H1 (cell line): Measurements from ENCODE around the gene RBBP5. TPM values are rescaled to one million over a fixed set of nuclear protein-coding genes. Genes with fewer than 3 reads are reported as not detected.

Source experiments
- CTCF ChIA-PET: fragments of 300-600 bp; sonication (Branson Sonifier 250); formaldehyde crosslinking; loops from one replicate; lab custom pipeline; 2021; ENCODE audit not compliant: partially characterized antibody; lab: Charles Lee
- POLR2A ChIA-PET: fragments of 300-600 bp; sonication (Branson Sonifier 250); formaldehyde crosslinking; loops from one replicate; lab custom pipeline; 2021; ENCODE audit warnings: inconsistent platforms; ENCODE audit not compliant: partially characterized antibody; lab: Charles Lee
- DNase-seq, 2 experiments: peaks; one replicate each; pipeline versions ENCODE4 v3.0.0 to v3.0.0-alpha.2; 2010 to 2022; ENCODE audit warnings: low spot score in 2 of 2, low read depth in 1 of 2, mixed read lengths in 1 of 2
- FAIRE-seq: peaks from 2 replicates; lab custom pipeline; 2011; peaks lifted over from hg19 to GRCh38; lab: Jason Lieb, UNC
- H2AFZ ChIP-seq: 2 replicates; pipeline ENCODE4 v1.8.1; 2012; ENCODE audit warnings: low read length, inconsistent platforms
- H2AK5ac ChIP-seq: 2 replicates; pipeline ENCODE4 v1.6.1; 2013; ENCODE audit warnings: low read depth, low read length
- H2BK120ac ChIP-seq: replicated peaks from 2 replicates; pipeline ENCODE3; 2013; ENCODE audit warnings: low read depth, low read length, inconsistent platforms
- H2BK12ac ChIP-seq: 2 replicates; pipeline ENCODE4 v1.6.1; 2013; ENCODE audit warnings: low read depth, low read length
- H2BK15ac ChIP-seq: 2 replicates; pipeline ENCODE4 v1.6.1; 2013; ENCODE audit warnings: low read length
- H2BK20ac ChIP-seq: 2 replicates; pipeline ENCODE4 v1.6.1; 2013; ENCODE audit warnings: low read length
- H2BK5ac ChIP-seq: 2 replicates; pipeline ENCODE4 v1.6.1; 2013; ENCODE audit warnings: low read depth, low read length
- H3K14ac ChIP-seq: 2 replicates; pipeline ENCODE4 v1.6.1; 2013; ENCODE audit warnings: inconsistent platforms; ENCODE audit not compliant: insufficient read length
- H3K18ac ChIP-seq: 2 replicates; pipeline ENCODE4 v1.6.1; 2013; ENCODE audit warnings: low read length; ENCODE audit errors: extremely low read depth
- H3K23ac ChIP-seq: 2 replicates; pipeline ENCODE4 v1.6.1; 2013; ENCODE audit warnings: inconsistent platforms; ENCODE audit not compliant: insufficient read length
- H3K23me2 ChIP-seq: 2 replicates; pipeline ENCODE4 v1.6.1; 2013; ENCODE audit warnings: low read depth, low read length
- H3K27ac ChIP-seq: 2 replicates; pipeline ENCODE4 v1.6.1; 2011; ENCODE audit warnings: low read depth, low read length, inconsistent platforms
- H3K27me3 ChIP-seq, 4 experiments: replicated peaks in 1 of 4; 1 replicate in 1 of 4; 2 replicates in 3 of 4; pipeline versions ENCODE4 v1.6.1 to v1.8.1; 2011 to 2013; ENCODE audit warnings: low read length in 3 of 4, mild to moderate bottlenecking in 3 of 4, inconsistent platforms in 2 of 4, mixed read lengths in 2 of 4, moderate library complexity in 1 of 4; ENCODE audit not compliant: control insufficient read depth in 3 of 4, insufficient read depth in 3 of 4; ENCODE audit errors: extremely low read depth in 1 of 4
- H3K36me3 ChIP-seq, 4 experiments: 2 replicates each; pipeline versions ENCODE4 v1.6.1 to v1.8.1; 2011 to 2013; ENCODE audit warnings: mild to moderate bottlenecking in 4 of 4, low read length in 3 of 4, moderate library complexity in 2 of 4, control low read depth in 1 of 4, inconsistent platforms in 1 of 4; ENCODE audit not compliant: insufficient read depth in 4 of 4, control insufficient read depth in 2 of 4
- H3K4ac ChIP-seq: replicated peaks from 2 replicates; pipeline ENCODE3; 2013; ENCODE audit warnings: low read length, low read depth, mixed read lengths, inconsistent platforms; ENCODE audit not compliant: insufficient read length
- H3K4me1 ChIP-seq, 4 experiments: replicated peaks in 1 of 4; 1 replicate in 1 of 4; 2 replicates in 3 of 4; pipeline versions ENCODE4 v1.6.1 to v1.8.1; 2011 to 2013; ENCODE audit warnings: low read length in 3 of 4, inconsistent platforms in 2 of 4, mixed read lengths in 1 of 4; ENCODE audit not compliant: insufficient read depth in 4 of 4, control insufficient read depth in 3 of 4
- H3K4me2 ChIP-seq, 2 experiments: 2 replicates each; pipeline versions ENCODE4 v1.6.1 to v1.8.1; 2011 to 2013; ENCODE audit warnings: low read depth in 2 of 2, low read length in 2 of 2, control low read depth in 1 of 2, inconsistent platforms in 1 of 2, mild to moderate bottlenecking in 1 of 2; ENCODE audit not compliant: insufficient read depth in 1 of 2
- H3K4me3 ChIP-seq, 4 experiments: fragments of 200-600, 300-600 bp in 1 of 4; sonication (generic), shearing (Covaris generic), sonication (Bioruptor Twin) in 1 of 4; 2 replicates each; pipeline versions ENCODE4 v1.5.1 to v1.8.1; 2011 to 2016; ENCODE audit warnings: low read length in 4 of 4, low read depth in 3 of 4, control low read depth in 2 of 4, inconsistent platforms in 2 of 4, mild to moderate bottlenecking in 2 of 4, mixed read lengths in 1 of 4, moderate library complexity in 1 of 4; ENCODE audit not compliant: insufficient read depth in 2 of 4; ENCODE audit errors: extremely low read depth in 1 of 4
- H3K56ac ChIP-seq: replicated peaks from 2 replicates; pipeline ENCODE3; 2013; ENCODE audit warnings: low read depth, mild to moderate bottlenecking, mixed read lengths, low read length, inconsistent platforms; ENCODE audit not compliant: insufficient read length
- H3K79me1 ChIP-seq: 2 replicates; pipeline ENCODE4 v1.6.1; 2013; ENCODE audit warnings: low read depth, low read length, control low read depth
- H3K79me2 ChIP-seq, 2 experiments: 2 replicates each; pipeline versions ENCODE4 v1.6.1 to v1.8.1; 2012 to 2013; ENCODE audit warnings: low read length in 2 of 2, mild to moderate bottlenecking in 2 of 2, inconsistent platforms in 1 of 2; ENCODE audit not compliant: insufficient read depth in 2 of 2, control insufficient read depth in 1 of 2
- H3K9ac ChIP-seq, 4 experiments: replicated peaks in 1 of 4; 1 replicate in 1 of 4; 2 replicates in 3 of 4; pipeline versions ENCODE4 v1.6.1 to v1.8.1; 2011 to 2013; ENCODE audit warnings: low read depth in 3 of 4, low read length in 3 of 4, control low read depth in 2 of 4, mild to moderate bottlenecking in 2 of 4, moderate library complexity in 2 of 4, inconsistent platforms in 1 of 4; ENCODE audit errors: extremely low read depth in 1 of 4
- H3K9me3 ChIP-seq, 2 experiments: 2 replicates each; pipeline versions ENCODE4 v1.6.1 to v1.8.1; 2012 to 2013; ENCODE audit warnings: mild to moderate bottlenecking in 2 of 2, moderate library complexity in 2 of 2, control low read depth in 1 of 2, inconsistent platforms in 1 of 2, low read depth in 1 of 2, low read length in 1 of 2, mixed read lengths in 1 of 2; ENCODE audit not compliant: insufficient read depth in 2 of 2
- H4K20me1 ChIP-seq, 2 experiments: replicated peaks in 1 of 2; 2 replicates each; pipeline versions ENCODE3 to v1.8.1; 2011 to 2013; ENCODE audit warnings: inconsistent platforms in 2 of 2, low read length in 2 of 2, mild to moderate bottlenecking in 1 of 2; ENCODE audit not compliant: insufficient read depth in 2 of 2, control insufficient read depth in 1 of 2
- H4K5ac ChIP-seq: 2 replicates; pipeline ENCODE4 v1.6.1; 2013; ENCODE audit warnings: low read length, low read depth, mixed read lengths, inconsistent platforms; ENCODE audit not compliant: insufficient read length
- H4K8ac ChIP-seq: 2 replicates; pipeline ENCODE4 v1.8.0; 2013; ENCODE audit warnings: mild to moderate bottlenecking, moderate library complexity, low read length, inconsistent platforms; ENCODE audit not compliant: insufficient read depth; ENCODE audit errors: extremely low read depth
- H4K91ac ChIP-seq: replicated peaks from 2 replicates; pipeline ENCODE3; 2013; ENCODE audit warnings: low read length, mixed read lengths, inconsistent platforms; ENCODE audit not compliant: insufficient read length
- BCL11A ChIP-seq, 2 experiments: IDR thresholded peaks; one replicate each; pipeline ENCODE4 v1.6.1; 2011; ENCODE audit warnings: low read depth in 2 of 2, low read length in 2 of 2, mild to moderate bottlenecking in 2 of 2
- CBX5 ChIP-seq: fragments of 300-800, 300-1000 bp; sonication (generic); IDR thresholded peaks from 2 replicates; pipeline ENCODE4 v1.7.1; 2016; ENCODE audit warnings: antibody characterized with exemption, low read length, low read depth
- CBX8 ChIP-seq: fragments of 300-800, 300-1000 bp; sonication (generic); IDR thresholded peaks from 2 replicates; pipeline ENCODE4 v1.7.1; 2016; ENCODE audit warnings: low read depth, low read length, borderline replicate concordance
- POLR2AphosphoS5 ChIP-seq: IDR thresholded peaks from 2 replicates; pipeline ENCODE4 v1.6.1; 2011; ENCODE audit warnings: low read depth, low read length
- RNF2 ChIP-seq: fragments of 200-900, 300-1000 bp; sonication (generic); IDR thresholded peaks from 2 replicates; pipeline ENCODE4 v1.7.1; 2016; ENCODE audit warnings: borderline replicate concordance, low read depth, mild to moderate bottlenecking, antibody characterized with exemption, low read length; ENCODE audit not compliant: poor library complexity, severe bottlenecking; ENCODE audit errors: missing control alignments
- RXRA ChIP-seq: IDR thresholded peaks from 2 replicates; pipeline ENCODE4 v1.6.1; 2011; ENCODE audit warnings: low read depth, mild to moderate bottlenecking, low read length, moderate library complexity; ENCODE audit not compliant: insufficient read depth
- SRF ChIP-seq: IDR thresholded peaks from 2 replicates; pipeline ENCODE4 v1.6.1; 2011; ENCODE audit warnings: mild to moderate bottlenecking, low read depth, low read length, moderate library complexity
- TBP ChIP-seq: IDR thresholded peaks from 2 replicates; pipeline ENCODE4 v1.6.1; 2011; ENCODE audit warnings: low read depth, low read length, improper control_type of control experiment
- TEAD4 ChIP-seq: IDR thresholded peaks from 2 replicates; pipeline ENCODE4 v1.6.1; 2012; ENCODE audit warnings: low read depth, low read length, inconsistent platforms, mixed read lengths
- USF2 ChIP-seq: IDR thresholded peaks from 2 replicates; pipeline ENCODE4 v1.6.1; 2011; ENCODE audit warnings: low read length, improper control_type of control experiment
- WGBS, 2 experiments: shearing (Covaris generic) in 1 of 2; methylation state at CpG; one replicate each; pipeline versions ENCODE4 v1.1.6 to v1.1.7; 2013 to 2015; ENCODE audit warnings: low lambda C conversion rate in 2 of 2, mixed read lengths in 2 of 2, inconsistent platforms in 1 of 2, low coverage in 1 of 2, missing lambda C conversion rate in 1 of 2; ENCODE audit not compliant: insufficient replicate concordance in 2 of 2, insufficient coverage in 1 of 2, insufficient read length in 1 of 2; ENCODE audit errors: extremely low coverage in 1 of 2, missing lambda C conversion rate in 1 of 2; 5-methylcytosine and 5-hydroxymethylcytosine counted together
- polyA plus RNA-seq, 7 experiments: library from polyadenylated mRNA; depleted of rRNA in 3 of 7; stranded (reverse) in 5 of 7; unstranded in 2 of 7; fragments of >200 nt in 5 of 7; fragments of 200-250 nt in 2 of 7; gene quantifications; 1 replicate in 5 of 7; 2 replicates in 1 of 7; 4 replicates in 1 of 7; pipeline versions ENCODE4 v1.2.1 to v1.2.3, GENCODE V29; 2011 to 2013; ENCODE audit warnings: missing spikeins in 2 of 7, mixed read lengths in 2 of 7
- total RNA-seq: library from RNA; stranded (reverse); fragmentation: NEBNext Ultra II Directional; extraction: Animal tissue kit (Norgen Biotek cat#: 25700); gene quantifications from 2 replicates; pipeline ENCODE4 v1.2.1, GENCODE V29; 2021

Gene RBBP5
- total and polyA plus RNA-seq, 2 of the 8 experiments (the other 6 are each of a cell fraction or from before 2014, with no cell fraction given) = 6.7 to 21.5 TPM

- H4K5ac ChIP-seq = no peak within 1 kb of the TSS
- no peak within 1 kb of the TSS for H3K27ac ChIP-seq
- no peaks in the 10 kb centered on the region for H3K79me2 ChIP-seq
- H2BK20ac ChIP-seq = no peak within 1 kb of the TSS
- no peaks in the 10 kb centered on the region; the same call in 1 of the 2 replicates for H3K79me1 ChIP-seq
- H2BK5ac ChIP-seq = no peak within 1 kb of the TSS
- no peaks in the 10 kb centered on the region for H4K20me1 ChIP-seq
- H3K27me3 ChIP-seq = no peaks in the 10 kb centered on the region
- no peaks in the 10 kb centered on the region for H3K4me1 ChIP-seq
- FAIRE-seq (no peak), DNase-seq (no peak)
- H3K4ac ChIP-seq = no peak within 1 kb of the TSS
- no peak within 1 kb of the TSS for H3K14ac ChIP-seq
- H3K9ac ChIP-seq = no peak within 1 kb of the TSS
- no peak within 1 kb of the TSS for H2BK15ac ChIP-seq
- ChIA-PET CTCF (interaction anchor here (1.0 to 38.9 kb wide), 6 partner anchors 10 to 171 kb away, joined by 3 to 1336 read pairs (median 8); no protein-coding TSS in a partner anchor), POLR2A (no interaction called here)
- WGBS, 2 experiments = 100% methylated on average over 1 of the region's 2 CpGs; no CpG with 5 or more reads in 1 of the 2 experiments
- H3K36me3 ChIP-seq = peaks cover 3 to 33% (median 11%) of the 10 kb centered on the region in 4 experiments; a peak in 6 of 8 replicates
- H3K18ac ChIP-seq = no peak within 1 kb of the TSS
- H2BK120ac ChIP-seq = no peak within 1 kb of the TSS
- no peak within 1 kb of the TSS for H3K4me2 ChIP-seq
- H3K23me2 ChIP-seq = no peaks in the 10 kb centered on the region
- H2AFZ ChIP-seq = no peak within 1 kb of the TSS
- H3K9me3 ChIP-seq = no peaks in the 10 kb centered on the region
- TF ChIP-seq POLR2AphosphoS5 (no peak), RXRA (no peak), RNF2 (no peak), BCL11A (IDR thresholded peaks at IDR 0.05; ENCODE audit: low read depth in 2 of 2, low read length in 2 of 2) (no peak), USF2 (no peak), TBP (no peak), CBX5 (no peak), SRF (no peak), CBX8 (no peak), TEAD4 (no peak)
- no peak within 1 kb of the TSS for H2BK12ac ChIP-seq
- H3K23ac ChIP-seq = no peak within 1 kb of the TSS
- H3K56ac ChIP-seq = no peak within 1 kb of the TSS
- no peak within 1 kb of the TSS for H2AK5ac ChIP-seq
- H4K8ac ChIP-seq = no peak within 1 kb of the TSS
- H4K91ac ChIP-seq = no peak within 1 kb of the TSS
- H3K4me3 ChIP-seq = no peak within 1 kb of the TSS
These were observed 37.4 kb downstream of the RBBP5 start, which contains the start of gene TMEM81 for GRCh38 chr1:205084360-205084759. TMEM81 (minus strand) TSS chr1:205084460; CDS start chr1:205084320, 140 bp downstream.
